Endothelial cell of umbilical vein (primary cell): Measurements from ENCODE around the gene COPE. TPM values are rescaled to one million over a fixed set of nuclear protein-coding genes. Genes with fewer than 3 reads are reported as not detected.

Source experiments
- BruUV-seq: library from RNA; stranded (reverse); fragments of 400-500 nt; replicated peaks from 2 replicates; lab custom pipeline; 2021; lab: Mats Ljungman, UMichigan
- CTCF ChIA-PET: fragments of 300-600, 350-600 bp; sonication (Branson Sonifier 250); formaldehyde crosslinking; loops from one replicate; lab custom pipeline; 2021; ENCODE audit warnings: antibody characterized with exemption, inconsistent platforms; lab: Charles Lee
- POLR2A ChIA-PET: fragments of 300-600, 350-600 bp; sonication (Branson Sonifier 250); formaldehyde crosslinking; loops from one replicate; lab custom pipeline; 2021; ENCODE audit warnings: antibody characterized with exemption, inconsistent platforms; lab: Charles Lee
- DNase-seq: peaks from one replicate; pipeline ENCODE4 v3.0.0-alpha.2; 2011; ENCODE audit warnings: low read depth, low spot score
- FAIRE-seq: peaks from 2 replicates; lab custom pipeline; 2011; peaks lifted over from hg19 to GRCh38; lab: Jason Lieb, UNC
- H2AFZ ChIP-seq: 2 replicates; pipeline ENCODE4 v1.6.0; 2012; ENCODE audit warnings: low read depth, low read length, control low read depth, inconsistent platforms
- H3K27ac ChIP-seq: 2 replicates; pipeline ENCODE4 v1.5.1; 2011; ENCODE audit warnings: low read depth, mild to moderate bottlenecking, control low read depth, low read length, moderate library complexity; ENCODE audit not compliant: insufficient read depth
- H3K27me3 ChIP-seq, 2 experiments: 2 replicates each; pipeline versions ENCODE4 v1.6.0 to v1.6.1; 2011; ENCODE audit warnings: low read length in 2 of 2, mixed read lengths in 1 of 2; ENCODE audit not compliant: control insufficient read depth in 2 of 2, insufficient read depth in 2 of 2
- H3K36me3 ChIP-seq, 2 experiments: 2 replicates in 1 of 2; 3 replicates in 1 of 2; pipeline ENCODE4 v1.5.1; 2011; ENCODE audit warnings: low read length in 2 of 2, mild to moderate bottlenecking in 1 of 2, moderate library complexity in 1 of 2; ENCODE audit not compliant: control insufficient read depth in 2 of 2, insufficient read depth in 2 of 2; ENCODE audit errors: extremely low read depth in 1 of 2
- H3K4me1 ChIP-seq: 3 replicates; pipeline ENCODE4 v1.5.1; 2011; ENCODE audit warnings: mild to moderate bottlenecking, low read length; ENCODE audit not compliant: control insufficient read depth, insufficient read depth; ENCODE audit errors: extremely low read depth
- H3K4me2 ChIP-seq: 2 replicates; pipeline ENCODE4 v1.6.1; 2011; ENCODE audit warnings: low read length, control low read depth, mixed read lengths; ENCODE audit not compliant: insufficient read depth
- H3K4me3 ChIP-seq, 3 experiments: fragments of 200-600 bp in 1 of 3; sonication (generic), shearing (Covaris generic) in 1 of 3; replicated peaks in 1 of 3; 2 replicates each; pipeline ENCODE4 v1.5.1; 2011 to 2016; ENCODE audit warnings: control low read depth in 3 of 3, low read length in 3 of 3, mild to moderate bottlenecking in 2 of 3, inconsistent platforms in 1 of 3, low read depth in 1 of 3, moderate library complexity in 1 of 3; ENCODE audit not compliant: insufficient read depth in 1 of 3
- H3K79me2 ChIP-seq: 2 replicates; pipeline ENCODE4 v1.6.0; 2012; ENCODE audit warnings: low read length, inconsistent platforms; ENCODE audit not compliant: control insufficient read depth, insufficient read depth
- H3K9ac ChIP-seq: replicated peaks from 2 replicates; pipeline ENCODE3; 2011; ENCODE audit warnings: low read length, control low read depth; ENCODE audit not compliant: insufficient read depth; ENCODE audit errors: extremely low read depth
- H3K9me1 ChIP-seq: replicated peaks from 3 replicates; pipeline ENCODE4 v1.6.0; 2011; ENCODE audit warnings: mild to moderate bottlenecking, low read length; ENCODE audit not compliant: control insufficient read depth, insufficient read depth; ENCODE audit errors: extremely low read depth
- H3K9me3 ChIP-seq: replicated peaks from 2 replicates; pipeline ENCODE4 v1.5.1; 2012; ENCODE audit warnings: low read length, inconsistent platforms; ENCODE audit not compliant: control insufficient read depth, insufficient read depth
- H4K20me1 ChIP-seq: replicated peaks from 2 replicates; pipeline ENCODE3; 2011; ENCODE audit warnings: mild to moderate bottlenecking, low read length; ENCODE audit not compliant: control insufficient read depth, insufficient read depth; ENCODE audit errors: extremely low read depth
- CTCF ChIP-seq, 2 donors: IDR thresholded peaks; 1 replicate in 1 of 2; 2 replicates in 1 of 2; pipeline ENCODE4 v1.5.1; 2011; ENCODE audit warnings: low read length in 2 of 2, mild to moderate bottlenecking in 2 of 2, moderate library complexity in 2 of 2, control low read depth in 1 of 2, inconsistent platforms in 1 of 2, low read depth in 1 of 2; ENCODE audit not compliant: insufficient read depth in 1 of 2; ENCODE audit errors: extremely low read depth in 1 of 2
- MYC ChIP-seq: IDR thresholded peaks from one replicate; pipeline ENCODE4 v1.6.1; 2011; ENCODE audit warnings: mild to moderate bottlenecking, low read depth, low read length
- POLR2A ChIP-seq: IDR thresholded peaks from 2 replicates; pipeline ENCODE4 v1.6.1; 2012; ENCODE audit warnings: low read depth, mild to moderate bottlenecking, control low read depth, low read length
- dilution Hi-C: fragments of 300-500 bp; cut with MboI; formaldehyde crosslinking; loops from one replicate; pipeline ENCODE4 v1.15.0; 2019; ENCODE audit warnings: low sequenced_read_pairs; ENCODE audit not compliant: extremely low pct_ligation_motif_present
- intact Hi-C: fragments of 100-400 bp; cut with micrococcal nuclease; formaldehyde crosslinking; loops from one replicate; pipeline ENCODE4 v1.10.0; 2022
- polyA plus RNA-seq, 4 experiments: library from polyadenylated mRNA; depleted of rRNA in 3 of 4; stranded (reverse) in 3 of 4; unstranded in 1 of 4; fragments of >200 nt; gene quantifications; 2 replicates each; pipeline versions ENCODE4 v1.2.1 to v1.2.3, GENCODE V29; 2011 to 2012; ENCODE audit warnings: missing spikeins in 1 of 4
- total RNA-seq: library from RNA; stranded (reverse); gene quantifications from 2 replicates; pipeline ENCODE4 v1.2.3, GENCODE V29; 2021

COPE gene
- total and polyA plus RNA-seq, 2 donors (not counting 3 experiments of a cell fraction or from before 2014, with no cell fraction given) = 252 to 407 TPM

GRCh38 chr19:18881491-18881890 lies 37.7 kb downstream of the COPE start:
- POLR2A ChIA-PET = no interaction called here
- dilution Hi-C loops = no loop called here

More at GRCh38 chr19:18881491-18881890, 37.7 kb downstream of the COPE start:
- Histone ChIP-seq H3K27ac (no peak overlapping the region), H3K4me2 (no peak overlapping the region), H3K9me1 (no peaks in the 10 kb centered on the region), H3K36me3 (no peaks in the 10 kb centered on the region), H3K9me3 (no peaks in the 10 kb centered on the region), H3K4me1 (no peaks in the 10 kb centered on the region), H3K27me3 (no peaks in the 10 kb centered on the region), H3K4me3 (no peak overlapping the region), H3K79me2 (no peaks in the 10 kb centered on the region), H3K9ac (no peak overlapping the region), H2AFZ (no peak overlapping the region), H4K20me1 (no peaks in the 10 kb centered on the region)
- no peak for DNase-seq
- no TSS peak for BruUV-seq
- intact Hi-C loops = no loop called here
- CTCF ChIA-PET = interaction anchor here (1.1 kb wide), 1 partner anchor 16 kb away, joined by 3 read pairs; no protein-coding TSS in a partner anchor
- no peak for TF ChIP-seq POLR2A
- TF ChIP-seq CTCF (IDR thresholded peaks at IDR 0.05; ENCODE audit: extremely low read depth in 1 of 2, insufficient read depth in 1 of 2, low read depth in 1 of 2, low read length in 2 of 2) = no peak
- TF ChIP-seq MYC = no peak
- no peak for FAIRE-seq
